ENCODE measurements around the gene NUCB1.
A peak's percentile ranks its signal among the peaks of the same experiment; 100 is the strongest.

NUCB1 gene

DNA sequence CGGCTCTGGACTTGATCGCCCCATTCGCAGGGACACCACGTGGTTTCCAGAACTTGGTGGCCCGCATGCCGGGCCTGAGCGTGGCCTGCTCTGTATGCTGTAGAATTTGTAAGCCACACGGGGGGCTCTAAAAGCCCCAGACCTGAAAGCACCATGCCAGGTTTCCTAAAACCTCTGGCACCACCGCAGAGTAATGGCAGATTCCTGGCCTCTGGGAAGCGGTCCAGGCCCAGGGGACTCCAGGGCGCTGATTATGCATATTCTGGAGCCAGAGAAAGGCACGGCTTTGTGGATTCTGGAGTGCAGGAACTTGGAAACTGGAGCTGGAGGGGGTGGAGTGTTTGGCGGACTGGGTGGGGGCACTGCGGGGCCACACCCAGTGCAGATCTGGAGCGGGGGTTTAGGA lies 68.7 kb downstream of the NUCB1 start:
- TF ChIP-seq, protein P1, sequence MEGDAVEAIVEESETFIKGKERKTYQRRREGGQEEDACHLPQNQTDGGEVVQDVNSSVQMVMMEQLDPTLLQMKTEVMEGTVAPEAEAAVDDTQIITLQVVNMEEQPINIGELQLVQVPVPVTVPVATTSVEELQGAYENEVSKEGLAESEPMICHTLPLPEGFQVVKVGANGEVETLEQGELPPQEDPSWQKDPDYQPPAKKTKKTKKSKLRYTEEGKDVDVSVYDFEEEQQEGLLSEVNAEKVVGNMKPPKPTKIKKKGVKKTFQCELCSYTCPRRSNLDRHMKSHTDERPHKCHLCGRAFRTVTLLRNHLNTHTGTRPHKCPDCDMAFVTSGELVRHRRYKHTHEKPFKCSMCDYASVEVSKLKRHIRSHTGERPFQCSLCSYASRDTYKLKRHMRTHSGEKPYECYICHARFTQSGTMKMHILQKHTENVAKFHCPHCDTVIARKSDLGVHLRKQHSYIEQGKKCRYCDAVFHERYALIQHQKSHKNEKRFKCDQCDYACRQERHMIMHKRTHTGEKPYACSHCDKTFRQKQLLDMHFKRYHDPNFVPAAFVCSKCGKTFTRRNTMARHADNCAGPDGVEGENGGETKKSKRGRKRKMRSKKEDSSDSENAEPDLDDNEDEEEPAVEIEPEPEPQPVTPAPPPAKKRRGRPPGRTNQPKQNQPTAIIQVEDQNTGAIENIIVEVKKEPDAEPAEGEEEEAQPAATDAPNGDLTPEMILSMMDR (IDR thresholded peaks at IDR 0.05): no peak

DNA sequence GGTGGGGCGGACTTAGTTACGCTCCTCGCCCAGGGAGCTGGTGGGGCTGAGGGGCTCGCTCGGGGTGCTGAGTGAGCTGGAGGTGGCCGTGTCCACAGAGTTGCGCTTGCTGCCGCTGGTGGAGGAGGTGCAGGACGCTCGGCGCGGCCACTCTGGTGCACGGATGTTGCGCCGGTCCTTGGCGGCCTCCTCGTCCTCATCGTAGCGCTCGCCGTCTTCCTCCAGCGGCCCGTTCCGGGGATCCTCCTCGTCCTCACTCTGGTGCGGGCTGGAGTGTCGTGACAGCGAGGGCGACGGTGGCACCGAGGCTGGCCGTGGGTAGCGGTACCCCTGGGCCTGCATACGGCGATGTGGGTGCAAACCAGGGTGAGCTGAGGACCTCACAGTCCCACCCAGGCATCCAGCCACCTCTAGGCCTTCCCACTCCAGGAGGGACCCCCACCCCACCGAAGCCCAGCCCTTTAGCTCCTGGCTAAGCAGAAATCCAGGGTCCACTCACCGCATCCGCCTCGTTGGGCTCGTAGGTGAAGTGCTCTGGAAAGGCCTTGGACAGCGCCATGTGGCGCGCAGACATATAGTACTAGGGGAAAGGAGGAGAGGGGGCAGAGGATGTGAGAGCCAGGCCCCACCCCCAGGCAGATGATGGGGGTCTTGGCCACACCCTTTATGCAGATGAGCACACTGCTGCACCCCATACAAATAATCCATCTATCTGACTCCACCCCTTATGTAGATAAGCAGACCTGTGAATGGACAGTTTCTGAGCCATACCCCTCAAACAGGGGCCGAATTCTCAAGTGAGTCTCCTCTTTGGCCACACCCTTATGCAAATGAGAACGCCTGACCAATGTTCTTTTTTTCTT lies 69.4 kb downstream of the NUCB1 start:
- TF ChIP-seq, protein P1 (IDR thresholded peaks at IDR 0.05): no peak

DNA sequence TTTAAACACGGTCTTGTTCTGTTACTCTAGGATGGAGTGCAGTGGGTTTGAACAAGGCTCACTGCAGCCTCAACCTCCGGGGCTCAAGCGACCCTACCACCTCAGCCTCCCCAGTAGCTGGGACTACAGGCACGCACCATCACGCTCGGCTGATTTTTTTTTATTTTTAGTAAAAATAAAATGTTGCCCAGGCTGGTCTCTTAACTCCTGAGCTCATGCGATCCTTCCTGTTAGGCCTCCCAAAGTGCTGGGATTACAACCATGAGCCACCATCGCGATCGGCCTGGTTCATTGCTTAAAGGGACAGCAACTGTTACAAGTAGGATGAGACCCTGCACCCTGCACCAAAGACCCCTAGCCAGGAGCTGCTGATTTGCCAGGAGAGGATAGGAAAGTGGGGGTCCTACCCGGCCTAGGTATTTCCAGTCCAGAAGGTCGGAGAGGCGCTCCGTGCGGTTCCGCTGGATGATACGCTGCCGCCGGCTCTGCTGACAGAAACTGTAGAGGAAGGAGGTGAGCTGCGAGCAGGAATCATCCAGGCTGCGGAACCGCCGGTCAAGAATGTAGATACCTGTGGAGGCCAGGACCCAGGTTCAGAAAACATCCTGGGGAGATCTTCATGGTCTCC lies 70.1 kb downstream of the NUCB1 start:
- TF ChIP-seq, protein P1 (IDR thresholded peaks at IDR 0.05): no peak

DNA sequence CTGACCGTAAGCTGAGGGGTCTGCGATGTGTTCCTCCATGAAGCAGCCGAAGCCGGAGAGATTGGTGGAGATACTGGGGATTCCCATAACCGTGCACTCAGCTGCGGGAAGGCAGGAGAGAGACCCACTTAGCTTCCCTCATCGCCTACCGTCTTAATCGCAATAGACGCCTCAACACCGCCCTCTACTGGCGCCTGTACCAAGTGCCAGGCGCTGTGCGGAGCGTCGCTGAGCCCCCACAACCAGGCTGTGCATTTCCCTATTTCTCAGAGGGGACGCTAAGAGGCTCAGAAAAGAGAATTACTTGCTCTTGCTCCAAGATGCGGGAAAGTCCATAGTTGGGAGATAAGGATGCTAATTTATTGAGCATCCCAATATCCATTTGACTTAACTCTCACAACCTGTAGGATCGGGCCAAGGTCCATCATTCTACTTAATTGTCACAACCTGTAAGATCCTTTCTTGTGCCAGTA lies 70.8 kb downstream of the NUCB1 start:
- TF ChIP-seq, protein P1 (IDR thresholded peaks at IDR 0.05): peak; percentile 70
